ENCODE measurements around the gene GLIS1.

DNA sequence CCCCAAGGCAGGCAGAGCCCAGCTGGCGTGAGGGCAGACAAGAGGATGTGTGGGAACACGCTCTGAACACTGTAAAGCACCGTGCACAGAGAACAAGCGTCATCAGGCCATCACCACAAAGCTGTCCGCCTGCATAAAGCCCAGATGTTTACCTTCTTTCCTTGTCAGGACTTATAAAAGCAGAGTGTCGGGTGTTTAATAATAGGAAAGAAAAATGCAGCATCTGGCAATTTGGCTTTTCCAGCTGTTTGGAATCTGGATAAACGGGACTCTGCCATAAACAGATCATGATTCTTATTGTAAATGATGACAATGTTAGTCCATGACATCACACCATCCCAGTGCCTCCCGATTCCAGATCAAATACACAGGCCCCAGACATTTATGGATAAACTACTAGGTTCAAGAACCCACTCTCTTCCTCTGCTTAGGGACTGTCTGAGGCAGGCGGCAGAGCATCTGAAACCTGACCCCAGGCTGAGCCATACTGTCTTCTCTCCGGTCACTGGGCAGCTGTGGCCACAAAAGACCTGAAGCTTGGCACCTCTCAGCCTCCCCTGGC lies 4.2 kb downstream of the GLIS1 start:
- TF ChIP-seq, protein P1, sequence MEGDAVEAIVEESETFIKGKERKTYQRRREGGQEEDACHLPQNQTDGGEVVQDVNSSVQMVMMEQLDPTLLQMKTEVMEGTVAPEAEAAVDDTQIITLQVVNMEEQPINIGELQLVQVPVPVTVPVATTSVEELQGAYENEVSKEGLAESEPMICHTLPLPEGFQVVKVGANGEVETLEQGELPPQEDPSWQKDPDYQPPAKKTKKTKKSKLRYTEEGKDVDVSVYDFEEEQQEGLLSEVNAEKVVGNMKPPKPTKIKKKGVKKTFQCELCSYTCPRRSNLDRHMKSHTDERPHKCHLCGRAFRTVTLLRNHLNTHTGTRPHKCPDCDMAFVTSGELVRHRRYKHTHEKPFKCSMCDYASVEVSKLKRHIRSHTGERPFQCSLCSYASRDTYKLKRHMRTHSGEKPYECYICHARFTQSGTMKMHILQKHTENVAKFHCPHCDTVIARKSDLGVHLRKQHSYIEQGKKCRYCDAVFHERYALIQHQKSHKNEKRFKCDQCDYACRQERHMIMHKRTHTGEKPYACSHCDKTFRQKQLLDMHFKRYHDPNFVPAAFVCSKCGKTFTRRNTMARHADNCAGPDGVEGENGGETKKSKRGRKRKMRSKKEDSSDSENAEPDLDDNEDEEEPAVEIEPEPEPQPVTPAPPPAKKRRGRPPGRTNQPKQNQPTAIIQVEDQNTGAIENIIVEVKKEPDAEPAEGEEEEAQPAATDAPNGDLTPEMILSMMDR (conservative IDR thresholded peaks at IDR 0.05 in 1 of 2, IDR thresholded peaks at IDR 0.05 in 1 of 2; ENCODE audit: extremely low read depth in 1 of 2, insufficient read depth in 1 of 2, low read depth in 1 of 2, low read length in 2 of 2), result no peak
- TF ChIP-seq EZH2 (IDR thresholded peaks at IDR 0.05; ENCODE audit: borderline replicate concordance, low read length), result no peak

All from mammary epithelial cell (primary cell).